ENCODE results near the gene USE1. TPM values are rescaled to one million over a fixed set of nuclear protein-coding genes. Genes with fewer than 3 reads are reported as not detected.
A peak's percentile ranks its signal among the peaks of the same experiment; 100 is the strongest.

USE1 gene
- total RNA-seq, 1 experiment from 2014 or later = 47.9 TPM

DNA sequence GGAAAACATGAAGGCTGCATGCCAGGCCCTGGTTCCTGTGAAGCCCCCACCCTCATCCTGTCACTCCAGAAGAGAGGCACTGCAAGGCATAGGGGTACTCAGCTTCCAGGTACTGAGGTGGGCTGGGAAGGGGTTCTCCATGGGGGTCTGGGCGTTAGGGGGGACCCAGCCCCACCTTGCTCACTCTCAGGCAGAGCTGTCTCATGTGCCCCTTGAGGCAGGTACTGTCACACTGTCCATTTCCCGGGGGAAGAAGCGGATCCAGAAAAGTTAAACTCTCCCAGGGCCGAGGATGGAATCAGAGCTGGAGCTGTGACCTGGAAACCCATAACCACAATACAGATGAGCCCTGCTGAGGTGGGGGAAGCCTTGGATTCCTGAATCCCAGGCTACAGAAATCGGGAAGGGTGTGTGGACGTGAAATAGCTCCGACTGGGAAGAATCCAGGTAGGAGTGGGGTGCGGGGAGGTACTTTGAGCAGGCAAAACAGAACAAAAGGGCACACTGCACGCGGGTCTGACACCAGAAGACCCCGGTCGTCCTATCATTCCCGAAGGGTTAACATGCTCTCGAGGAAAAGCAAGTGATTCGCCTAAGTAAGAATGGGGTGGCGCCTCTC lies 540 bp upstream of the USE1 start:
- ChIA-PET CTCF (interaction anchor here (0.5 to 1.1 kb wide), 5 partner anchors 12 to 163 kb away, joined by 3 to 4 read pairs (median 3); partner anchors contain the start of gene OCEL1), POLR2A (interaction anchor here (0.5 to 2.7 kb wide), 16 partner anchors 11 to 1835 kb away, joined by 3 to 36 read pairs (median 4); partner anchors contain the start of genes AKAP8, BABAM1, DDA1 and MYO9B)
- no peak for DNase-seq (ENCODE audit: unreplicated experiment)
- intact Hi-C loops (cut with micrococcal nuclease) = no loop called here
- no peak for TF ChIP-seq CTCF (IDR thresholded peaks at IDR 0.05; ENCODE audit: unreplicated experiment)
- Mint-ChIP-seq H3K4me1 (ENCODE audit: insufficient read depth, unreplicated experiment) (no peaks in the 10 kb centered on the region), H3K4me3 (ENCODE audit: unreplicated experiment) (peak overlapping the region; percentile 80), H3K27ac (ENCODE audit: low read depth, unreplicated experiment) (peak overlapping the region; percentile 98), H3K9me3 (ENCODE audit: unreplicated experiment) (no peaks in the 10 kb centered on the region), H3K36me3 (ENCODE audit: insufficient read depth, unreplicated experiment) (peaks cover 47% of the 10 kb centered on the region), H3K27me3 (ENCODE audit: insufficient read depth, unreplicated experiment) (no peaks in the 10 kb centered on the region)
- BruUV-seq (replicated peaks) = TSS peak; percentile 91

DNA sequence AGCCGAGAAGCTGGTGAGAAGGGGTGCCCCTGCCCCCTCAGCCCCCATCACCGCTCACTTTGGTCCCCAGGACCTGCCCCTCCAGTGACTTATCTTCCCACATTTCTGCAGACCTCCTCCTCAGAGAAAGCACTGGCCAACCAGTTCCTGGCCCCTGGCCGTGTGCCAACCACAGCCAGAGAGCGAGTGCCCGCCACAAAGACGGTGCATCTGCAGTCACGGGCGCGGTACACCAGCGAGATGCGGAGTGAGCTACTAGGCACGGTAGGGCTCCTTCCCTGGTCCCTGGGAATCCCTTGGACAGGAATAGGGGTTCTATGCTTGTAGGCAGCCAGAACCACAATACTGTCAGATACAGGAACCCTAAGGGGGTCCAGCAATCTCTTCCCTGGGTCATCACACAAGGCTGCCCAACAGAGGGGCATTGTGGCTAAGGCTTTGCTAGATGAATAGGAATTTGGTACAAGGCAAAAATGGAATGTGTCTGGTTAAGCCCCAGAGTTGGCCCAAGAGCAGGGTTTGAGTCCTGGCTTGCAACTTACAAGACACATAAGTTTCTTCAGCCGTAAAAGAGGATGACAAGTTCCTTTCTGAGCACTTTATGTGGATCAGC lies 1.0 kb downstream of the USE1 start:
- peak overlapping the region; percentile 98 for H3K27ac Mint-ChIP-seq (ENCODE audit: low read depth, unreplicated experiment)
- no peak for DNase-seq (ENCODE audit: unreplicated experiment)
- no peaks in the 10 kb centered on the region for H3K27me3 Mint-ChIP-seq (ENCODE audit: insufficient read depth, unreplicated experiment)
- ChIA-PET CTCF (interaction anchor here (0.5 to 0.9 kb wide), 5 partner anchors 10 to 1106 kb away, joined by 3 to 4 read pairs (median 3); partner anchors contain the start of genes HAUS8 and MYO9B), POLR2A (interaction anchor here (0.6 to 2.7 kb wide), 13 partner anchors 7 to 1173 kb away, joined by 3 to 36 read pairs (median 5); partner anchors contain the start of genes BABAM1, MRPL34, MYO9B and OCEL1)
- H3K9me3 Mint-ChIP-seq (ENCODE audit: unreplicated experiment) = no peaks in the 10 kb centered on the region
- TF ChIP-seq CTCF (IDR thresholded peaks at IDR 0.05; ENCODE audit: unreplicated experiment) = no peak
- peak overlapping the region; percentile 80 for H3K4me3 Mint-ChIP-seq (ENCODE audit: unreplicated experiment)
- BruUV-seq (replicated peaks) = TSS peak; percentile 63
- no peaks in the 10 kb centered on the region for H3K4me1 Mint-ChIP-seq (ENCODE audit: insufficient read depth, unreplicated experiment)
- peaks cover 52% of the 10 kb centered on the region for H3K36me3 Mint-ChIP-seq (ENCODE audit: insufficient read depth, unreplicated experiment)
- intact Hi-C loops (cut with micrococcal nuclease) = no loop called here

DNA sequence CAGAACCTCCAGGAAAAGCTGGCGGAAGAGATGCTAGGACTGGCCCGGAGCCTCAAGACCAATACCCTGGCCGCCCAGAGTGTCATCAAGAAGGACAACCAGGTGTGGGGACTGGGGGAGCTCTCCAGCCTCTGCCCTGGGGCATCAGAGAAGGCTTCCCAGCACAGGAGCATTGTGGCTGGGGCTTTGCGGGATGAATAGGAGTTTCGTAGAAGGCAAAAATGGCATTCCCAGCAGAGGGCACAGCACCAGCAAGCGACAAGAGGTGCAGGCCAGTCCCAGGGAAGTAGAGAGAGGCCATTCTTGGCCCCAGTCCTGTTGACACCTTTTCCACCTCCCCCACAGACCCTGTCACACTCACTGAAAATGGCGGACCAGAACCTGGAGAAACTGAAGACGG lies 4.1 kb downstream of the USE1 start:
- Mint-ChIP-seq H3K27me3 (ENCODE audit: insufficient read depth, unreplicated experiment) (no peaks in the 10 kb centered on the region), H3K27ac (ENCODE audit: low read depth, unreplicated experiment) (peak overlapping the region; percentile 12), H3K4me1 (ENCODE audit: insufficient read depth, unreplicated experiment) (no peaks in the 10 kb centered on the region), H3K9me3 (ENCODE audit: unreplicated experiment) (no peaks in the 10 kb centered on the region), H3K36me3 (ENCODE audit: insufficient read depth, unreplicated experiment) (peaks cover 39% of the 10 kb centered on the region), H3K4me3 (ENCODE audit: unreplicated experiment) (no peak overlapping the region)
- no TSS peak for BruUV-seq (replicated peaks)
- no peak for DNase-seq (ENCODE audit: unreplicated experiment)
- intact Hi-C loops (cut with micrococcal nuclease) = no loop called here
- CTCF ChIA-PET = no interaction called here
- POLR2A ChIA-PET = interaction anchor here (0.9 to 2.9 kb wide), 2 partner anchors 24 to 48 kb away, joined by 3 to 9 read pairs; partner anchors contain the start of gene BABAM1
- TF ChIP-seq CTCF (IDR thresholded peaks at IDR 0.05; ENCODE audit: unreplicated experiment) = no peak

DNA sequence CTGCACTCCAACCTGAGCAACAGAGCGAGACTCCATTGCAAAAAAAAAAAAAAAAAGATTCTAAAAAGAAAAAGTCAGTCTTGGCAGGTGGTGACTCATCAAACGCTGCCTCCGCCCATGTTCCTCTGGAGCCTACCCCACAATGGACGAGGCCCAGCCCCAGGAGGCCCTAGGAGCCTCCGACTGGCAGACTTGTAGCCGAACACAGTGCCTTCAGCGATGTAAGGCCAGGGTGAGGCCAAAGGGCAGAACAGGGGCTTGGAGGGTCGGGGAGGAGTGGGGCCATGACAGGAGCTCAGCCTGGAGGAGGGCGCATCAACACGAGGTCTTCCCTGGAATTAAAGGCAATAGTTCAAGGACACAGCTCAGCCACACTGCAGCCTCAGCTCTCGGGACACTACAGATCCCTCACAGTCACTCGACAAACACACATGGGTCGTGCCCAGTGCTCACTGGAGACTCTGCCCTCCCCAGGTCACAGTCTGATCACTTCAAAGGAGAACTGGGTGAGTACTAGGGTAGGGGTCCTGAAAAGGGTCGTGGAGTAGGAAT lies 5.1 kb downstream of the USE1 start:
- DNase-seq (ENCODE audit: unreplicated experiment) = peak; percentile 88
- H3K4me3 Mint-ChIP-seq (ENCODE audit: unreplicated experiment) = peak overlapping the region; percentile 12
- no peaks in the 10 kb centered on the region for H3K4me1 Mint-ChIP-seq (ENCODE audit: insufficient read depth, unreplicated experiment)
- no peak for TF ChIP-seq CTCF (IDR thresholded peaks at IDR 0.05; ENCODE audit: unreplicated experiment)
- H3K27me3 Mint-ChIP-seq (ENCODE audit: insufficient read depth, unreplicated experiment) = no peaks in the 10 kb centered on the region
- no peak overlapping the region for H3K27ac Mint-ChIP-seq (ENCODE audit: low read depth, unreplicated experiment)
- CTCF ChIA-PET = interaction anchor here (0.5 to 0.7 kb wide), 2 partner anchors 40 to 334 kb away, joined by 3 to 4 read pairs; no protein-coding TSS in a partner anchor
- no peaks in the 10 kb centered on the region for H3K9me3 Mint-ChIP-seq (ENCODE audit: unreplicated experiment)
- intact Hi-C loops (cut with micrococcal nuclease) = loop anchor here (10.0 kb wide), 1 partner anchor 145 kb away; the partner anchor contains the start of genes HAUS8 and MYO9B
- POLR2A ChIA-PET = interaction anchor here (0.6 to 2.9 kb wide), 6 partner anchors 10 to 87 kb away, joined by 3 to 9 read pairs (median 3); partner anchors contain the start of gene BABAM1
- H3K36me3 Mint-ChIP-seq (ENCODE audit: insufficient read depth, unreplicated experiment) = peaks cover 39% of the 10 kb centered on the region
- BruUV-seq (replicated peaks) = no TSS peak
